ENCODE data around the gene DNAI1. TPM values are rescaled to one million over a fixed set of nuclear protein-coding genes. Genes with fewer than 3 reads are reported as not detected.

The DNAI1 gene
- total and polyA plus RNA-seq, 10 of the 15 experiments (the other 5 are each of a cell fraction or from before 2014, with no cell fraction given): not detected

- no peak for DNase-seq (ENCODE audit: low read depth, low spot score)
- H3K4me1 ChIP-seq (ENCODE audit: control insufficient read depth, insufficient read depth, low read length): no peaks in the 10 kb centered on the region
- H3K36me3 ChIP-seq (ENCODE audit: control insufficient read depth in 2 of 2, insufficient read depth in 2 of 2, low read length in 1 of 2): no peaks in the 10 kb centered on the region
- no peak for FAIRE-seq
- no peak overlapping the region for H2AFZ ChIP-seq (ENCODE audit: control insufficient read depth, low read depth, low read length)
- no peak for ATAC-seq
- no peaks in the 10 kb centered on the region for H3K79me2 ChIP-seq (ENCODE audit: control insufficient read depth, insufficient read depth, low read length)
- BruUV-seq (replicated peaks): no TSS peak
- in situ Hi-C loops (cut with MboI): no loop called here
- H3K9ac ChIP-seq (ENCODE audit: control insufficient read depth, insufficient read depth, low read length): no peak overlapping the region
- ChIA-PET CTCF (no interaction called here), POLR2A (no interaction called here), RAD21 (ENCODE audit: unreplicated experiment) (no interaction called here), SMC1A (ENCODE audit: uncharacterized antibody, unreplicated experiment) (no interaction called here)
- intact Hi-C loops (cut with micrococcal nuclease; ENCODE audit: unreplicated experiment): no loop called here
- H3K4me3 ChIP-seq: no peak overlapping the region
- WGBS (ENCODE audit: insufficient coverage, insufficient replicate concordance, low lambda C conversion rate, missing lambda C conversion rate): 4% methylated on average over 3 of the region's 3 CpGs
- H3K9me3 ChIP-seq (replicated peaks; ENCODE audit: control insufficient read depth, insufficient read depth, low read length): no peaks in the 10 kb centered on the region; the same call in 2 of the 3 replicates
- H3K27ac ChIP-seq (ENCODE audit: control insufficient read depth, insufficient read depth): no peak overlapping the region
- no peak overlapping the region for H3K4me2 ChIP-seq (ENCODE audit: control insufficient read depth, insufficient read depth)
- no peaks in the 10 kb centered on the region for H4K20me1 ChIP-seq (ENCODE audit: control insufficient read depth, insufficient read depth)
- H3K27me3 ChIP-seq (replicated peaks in 1 of 2; ENCODE audit: control insufficient read depth in 2 of 2, insufficient read depth in 2 of 2, low read length in 1 of 2): peaks cover 4 to 7% of the 10 kb centered on the region in 2 experiments; a peak in 3 of 4 replicates
- TF ChIP-seq CBFB (IDR thresholded peaks at IDR 0.05; ENCODE audit: low read depth) (no peak), CBX5 (IDR thresholded peaks at IDR 0.05; ENCODE audit: low read depth) (no peak), SMARCA5 (IDR thresholded peaks at IDR 0.05) (no peak), ZNF274 (IDR thresholded peaks at IDR 0.05; ENCODE audit: insufficient read depth, insufficient read length) (no peak), RUNX3 (IDR thresholded peaks at IDR 0.05; ENCODE audit: low read length) (no peak), E2F8 (IDR thresholded peaks at IDR 0.05; ENCODE audit: low read depth, partially characterized antibody) (no peak), NBN (IDR thresholded peaks at IDR 0.05) (no peak), IKZF1 (conservative IDR thresholded peaks at IDR 0.05) (no peak), YBX1 (IDR thresholded peaks at IDR 0.05) (no peak), NR2C2 (IDR thresholded peaks at IDR 0.05; ENCODE audit: borderline replicate concordance, control insufficient read depth, insufficient read length, low read depth) (no peak), E2F4 (IDR thresholded peaks at IDR 0.05; ENCODE audit: low read depth, low read length) (no peak), EED (IDR thresholded peaks at IDR 0.05; ENCODE audit: low read depth) (no peak), ESRRA (IDR thresholded peaks at IDR 0.05; ENCODE audit: low read length) (no peak), SMAD5 (IDR thresholded peaks at IDR 0.05; ENCODE audit: low read depth) (no peak)
- TF ChIP-seq, protein P1, sequence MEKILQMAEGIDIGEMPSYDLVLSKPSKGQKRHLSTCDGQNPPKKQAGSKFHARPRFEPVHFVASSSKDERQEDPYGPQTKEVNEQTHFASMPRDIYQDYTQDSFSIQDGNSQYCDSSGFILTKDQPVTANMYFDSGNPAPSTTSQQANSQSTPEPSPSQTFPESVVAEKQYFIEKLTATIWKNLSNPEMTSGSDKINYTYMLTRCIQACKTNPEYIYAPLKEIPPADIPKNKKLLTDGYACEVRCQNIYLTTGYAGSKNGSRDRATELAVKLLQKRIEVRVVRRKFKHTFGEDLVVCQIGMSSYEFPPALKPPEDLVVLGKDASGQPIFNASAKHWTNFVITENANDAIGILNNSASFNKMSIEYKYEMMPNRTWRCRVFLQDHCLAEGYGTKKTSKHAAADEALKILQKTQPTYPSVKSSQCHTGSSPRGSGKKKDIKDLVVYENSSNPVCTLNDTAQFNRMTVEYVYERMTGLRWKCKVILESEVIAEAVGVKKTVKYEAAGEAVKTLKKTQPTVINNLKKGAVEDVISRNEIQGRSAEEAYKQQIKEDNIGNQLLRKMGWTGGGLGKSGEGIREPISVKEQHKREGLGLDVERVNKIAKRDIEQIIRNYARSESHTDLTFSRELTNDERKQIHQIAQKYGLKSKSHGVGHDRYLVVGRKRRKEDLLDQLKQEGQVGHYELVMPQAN (conservative IDR thresholded peaks at IDR 0.05): no peak
- TF ChIP-seq, protein P2, sequence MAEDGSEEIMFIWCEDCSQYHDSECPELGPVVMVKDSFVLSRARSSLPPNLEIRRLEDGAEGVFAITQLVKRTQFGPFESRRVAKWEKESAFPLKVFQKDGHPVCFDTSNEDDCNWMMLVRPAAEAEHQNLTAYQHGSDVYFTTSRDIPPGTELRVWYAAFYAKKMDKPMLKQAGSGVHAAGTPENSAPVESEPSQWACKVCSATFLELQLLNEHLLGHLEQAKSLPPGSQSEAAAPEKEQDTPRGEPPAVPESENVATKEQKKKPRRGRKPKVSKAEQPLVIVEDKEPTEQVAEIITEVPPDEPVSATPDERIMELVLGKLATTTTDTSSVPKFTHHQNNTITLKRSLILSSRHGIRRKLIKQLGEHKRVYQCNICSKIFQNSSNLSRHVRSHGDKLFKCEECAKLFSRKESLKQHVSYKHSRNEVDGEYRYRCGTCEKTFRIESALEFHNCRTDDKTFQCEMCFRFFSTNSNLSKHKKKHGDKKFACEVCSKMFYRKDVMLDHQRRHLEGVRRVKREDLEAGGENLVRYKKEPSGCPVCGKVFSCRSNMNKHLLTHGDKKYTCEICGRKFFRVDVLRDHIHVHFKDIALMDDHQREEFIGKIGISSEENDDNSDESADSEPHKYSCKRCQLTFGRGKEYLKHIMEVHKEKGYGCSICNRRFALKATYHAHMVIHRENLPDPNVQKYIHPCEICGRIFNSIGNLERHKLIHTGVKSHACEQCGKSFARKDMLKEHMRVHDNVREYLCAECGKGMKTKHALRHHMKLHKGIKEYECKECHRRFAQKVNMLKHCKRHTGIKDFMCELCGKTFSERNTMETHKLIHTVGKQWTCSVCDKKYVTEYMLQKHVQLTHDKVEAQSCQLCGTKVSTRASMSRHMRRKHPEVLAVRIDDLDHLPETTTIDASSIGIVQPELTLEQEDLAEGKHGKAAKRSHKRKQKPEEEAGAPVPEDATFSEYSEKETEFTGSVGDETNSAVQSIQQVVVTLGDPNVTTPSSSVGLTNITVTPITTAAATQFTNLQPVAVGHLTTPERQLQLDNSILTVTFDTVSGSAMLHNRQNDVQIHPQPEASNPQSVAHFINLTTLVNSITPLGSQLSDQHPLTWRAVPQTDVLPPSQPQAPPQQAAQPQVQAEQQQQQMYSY (CRISPR knock-in tag; IDR thresholded peaks at IDR 0.05): no peak
These were observed 28.0 kb downstream of the DNAI1 start for GRCh38 chr9:34486572-34486971.

All from GM12878 (cell line).